GM20000 (cell line): Measurements from ENCODE around the gene VIPAS39.

Source experiments
- DNase-seq: peaks from one replicate; pipeline ENCODE4 v3.0.0; 2012; ENCODE audit warnings: low spot score
- CTCF ChIP-seq: IDR thresholded peaks from 2 replicates; pipeline ENCODE4 v1.5.1; 2012; ENCODE audit warnings: mild to moderate bottlenecking, control low read depth; ENCODE audit errors: extremely low read depth, missing control alignments

The VIPAS39 gene

GRCh38 chr14:77442196-77442595 is 15.2 kb downstream of the VIPAS39 start:
- TF ChIP-seq CTCF = no peak
- no peak for DNase-seq

GRCh38 chr14:77439861-77440260 is 17.5 kb downstream of the VIPAS39 start:
- DNase-seq = no peak
- no peak for TF ChIP-seq CTCF

- DNase-seq = no peak
These were observed 18.8 kb downstream of the VIPAS39 start for GRCh38 chr14:77438596-77438995.

GRCh38 chr14:77436042-77436441 is 21.4 kb downstream of the VIPAS39 start:
- DNase-seq = no peak

More at GRCh38 chr14:77438596-77438995, 18.8 kb downstream of the VIPAS39 start:
- TF ChIP-seq CTCF = no peak

GRCh38 chr14:77426396-77426795 is 31.0 kb downstream of the VIPAS39 start:
- TF ChIP-seq CTCF = no peak
- DNase-seq = no peak

More at GRCh38 chr14:77436042-77436441, 21.4 kb downstream of the VIPAS39 start:
- no peak for TF ChIP-seq CTCF

- no peak for DNase-seq
- TF ChIP-seq CTCF = no peak
These were observed 32.5 kb downstream of the VIPAS39 start for GRCh38 chr14:77424862-77425261.

- no peak for TF ChIP-seq CTCF
- no peak for DNase-seq
These were observed 34.0 kb downstream of the VIPAS39 start, which contains the start of gene NOXRED1 for GRCh38 chr14:77423423-77423822. NOXRED1 (minus strand) TSS chr14:77423523; CDS start chr14:77422889, 634 bp downstream.
